ENCODE measurements around the gene JKAMP.

DNA sequence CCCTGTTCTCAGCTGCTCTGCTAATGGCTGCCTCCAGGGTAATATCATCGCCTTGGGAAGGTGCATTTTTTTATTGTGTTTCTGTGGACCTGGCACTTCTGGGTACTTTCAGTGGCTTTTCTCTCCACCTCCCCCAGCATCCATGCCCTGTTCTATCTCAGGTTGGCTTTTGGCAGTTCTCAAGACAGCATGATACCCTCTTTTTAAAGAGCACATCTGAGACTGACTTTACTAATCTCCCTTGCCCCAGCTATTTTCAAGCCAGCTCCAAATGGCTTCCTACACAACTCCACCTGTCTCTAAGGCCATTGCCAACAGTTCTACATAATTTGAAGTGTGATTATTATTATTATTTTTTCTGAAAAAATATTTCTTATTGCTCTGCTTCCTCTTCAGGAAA lies 53.2 kb downstream of the JKAMP start:
- TF ChIP-seq, protein P1, sequence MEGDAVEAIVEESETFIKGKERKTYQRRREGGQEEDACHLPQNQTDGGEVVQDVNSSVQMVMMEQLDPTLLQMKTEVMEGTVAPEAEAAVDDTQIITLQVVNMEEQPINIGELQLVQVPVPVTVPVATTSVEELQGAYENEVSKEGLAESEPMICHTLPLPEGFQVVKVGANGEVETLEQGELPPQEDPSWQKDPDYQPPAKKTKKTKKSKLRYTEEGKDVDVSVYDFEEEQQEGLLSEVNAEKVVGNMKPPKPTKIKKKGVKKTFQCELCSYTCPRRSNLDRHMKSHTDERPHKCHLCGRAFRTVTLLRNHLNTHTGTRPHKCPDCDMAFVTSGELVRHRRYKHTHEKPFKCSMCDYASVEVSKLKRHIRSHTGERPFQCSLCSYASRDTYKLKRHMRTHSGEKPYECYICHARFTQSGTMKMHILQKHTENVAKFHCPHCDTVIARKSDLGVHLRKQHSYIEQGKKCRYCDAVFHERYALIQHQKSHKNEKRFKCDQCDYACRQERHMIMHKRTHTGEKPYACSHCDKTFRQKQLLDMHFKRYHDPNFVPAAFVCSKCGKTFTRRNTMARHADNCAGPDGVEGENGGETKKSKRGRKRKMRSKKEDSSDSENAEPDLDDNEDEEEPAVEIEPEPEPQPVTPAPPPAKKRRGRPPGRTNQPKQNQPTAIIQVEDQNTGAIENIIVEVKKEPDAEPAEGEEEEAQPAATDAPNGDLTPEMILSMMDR (IDR thresholded peaks at IDR 0.05): no peak
- no peak for TF ChIP-seq POLR2A (IDR thresholded peaks at IDR 0.05)
